ENCODE results near the gene TAF1C. TPM values are rescaled to one million over a fixed set of nuclear protein-coding genes. Genes with fewer than 3 reads are reported as not detected.

TAF1C gene
- total and polyA plus RNA-seq, 9 of the 15 experiments (the other 6 are each of a cell fraction or from before 2014, with no cell fraction given): 1.5 to 74.8 (median 21.0) TPM

DNA sequence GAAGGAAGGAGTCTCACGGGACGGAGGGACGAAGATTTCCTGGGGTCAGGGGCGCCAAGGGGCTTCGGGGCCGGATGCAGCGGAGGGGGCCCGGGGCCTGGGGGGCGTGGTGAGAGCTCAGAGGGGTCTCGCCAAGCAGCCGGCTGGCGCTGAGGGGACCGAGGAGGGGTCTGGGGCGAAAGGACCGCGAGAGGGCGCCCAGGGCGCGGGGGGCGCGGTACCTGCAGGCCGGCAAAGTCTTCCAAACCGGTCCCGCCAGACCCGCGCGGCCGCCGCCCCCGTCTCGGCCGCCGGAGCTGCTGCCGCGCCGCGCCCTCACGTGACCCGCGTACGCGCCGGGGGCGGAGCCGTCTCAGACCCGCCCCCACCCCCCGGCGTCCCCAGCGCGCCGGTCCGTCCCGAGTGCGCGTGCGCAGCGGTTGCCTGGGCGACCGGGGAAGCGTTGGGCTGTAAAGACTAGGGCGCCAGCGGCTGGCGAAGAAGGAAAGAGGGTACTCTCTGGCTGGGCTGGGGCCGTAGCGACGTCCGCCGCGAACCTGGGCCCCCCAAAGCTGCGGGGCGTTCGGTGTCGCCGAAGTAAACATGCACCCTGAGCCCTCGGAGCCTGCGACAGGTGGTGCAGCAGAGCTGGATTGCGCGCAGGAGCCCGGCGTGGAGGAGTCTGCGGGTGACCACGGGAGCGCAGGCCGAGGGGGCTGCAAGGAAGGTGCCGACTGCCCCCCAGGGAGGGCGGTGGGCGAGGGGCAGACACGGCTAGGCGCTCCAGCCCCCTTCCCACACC lies 41.8 kb downstream of the TAF1C start, which contains the start of the genes DNAAF1 and HSDL1 (continued):
- TF ChIP-seq PTRF (tag; IDR thresholded peaks at IDR 0.05) (no peak), ZBTB7A (IDR thresholded peaks at IDR 0.05; ENCODE audit: borderline replicate concordance, control insufficient read depth, low read depth, low read length) (peak; percentile 97), U2AF1 (optimal IDR thresholded peaks at IDR 0.05; ENCODE audit: low read depth, low read length) (no peak), ERF (CRISPR knock-in tag; IDR thresholded peaks at IDR 0.05) (0 out of 2 replicates have a peak, but pooled peaks have one; percentile 6), ZNF436 (CRISPR knock-in tag; IDR thresholded peaks at IDR 0.05) (no peak), SAFB (IDR thresholded peaks at IDR 0.05; ENCODE audit: borderline replicate concordance, low read depth, low read length) (no peak), ZC3H4 (CRISPR knock-in tag; IDR thresholded peaks at IDR 0.05; ENCODE audit: borderline replicate concordance) (no peak), PHTF2 (CRISPR knock-in tag; IDR thresholded peaks at IDR 0.05) (no peak), RFX5 (IDR thresholded peaks at IDR 0.05; ENCODE audit: low read depth, low read length) (no peak), NFIX (CRISPR knock-in tag; IDR thresholded peaks at IDR 0.05; ENCODE audit: low read depth) (no peak), ZZZ3 (IDR thresholded peaks at IDR 0.05) (no peak), HNRNPLL (IDR thresholded peaks at IDR 0.05; ENCODE audit: low read depth, low read length, poor library complexity, severe bottlenecking) (peak; percentile 34), MCM7 (IDR thresholded peaks at IDR 0.05) (no peak), RHOXF2B (CRISPR knock-in tag; conservative IDR thresholded peaks at IDR 0.05) (no peak), TCF7L2 (IDR thresholded peaks at IDR 0.05; ENCODE audit: low read depth, low read length) (no peak), ZNF77 (CRISPR knock-in tag; IDR thresholded peaks at IDR 0.05) (no peak), RBM25 (IDR thresholded peaks at IDR 0.05; ENCODE audit: low read depth, low read length, severe bottlenecking) (no peak), EZH2 (IDR thresholded peaks at IDR 0.05; ENCODE audit: borderline replicate concordance, low read depth, low read length) (no peak), GATAD2B (IDR thresholded peaks at IDR 0.05; ENCODE audit: borderline replicate concordance) (peak; percentile 68), TAF15 (IDR thresholded peaks at IDR 0.05; ENCODE audit: low read depth, low read length) (no peak), DPF2 (IDR thresholded peaks at IDR 0.05) (no peak), ZC3H11A (IDR thresholded peaks at IDR 0.05; ENCODE audit: low read depth, low read length) (no peak)
- TF ChIP-seq, protein P1, sequence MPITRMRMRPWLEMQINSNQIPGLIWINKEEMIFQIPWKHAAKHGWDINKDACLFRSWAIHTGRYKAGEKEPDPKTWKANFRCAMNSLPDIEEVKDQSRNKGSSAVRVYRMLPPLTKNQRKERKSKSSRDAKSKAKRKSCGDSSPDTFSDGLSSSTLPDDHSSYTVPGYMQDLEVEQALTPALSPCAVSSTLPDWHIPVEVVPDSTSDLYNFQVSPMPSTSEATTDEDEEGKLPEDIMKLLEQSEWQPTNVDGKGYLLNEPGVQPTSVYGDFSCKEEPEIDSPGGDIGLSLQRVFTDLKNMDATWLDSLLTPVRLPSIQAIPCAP (CRISPR knock-in tag; IDR thresholded peaks at IDR 0.05; ENCODE audit: borderline replicate concordance): no peak
- TF ChIP-seq, protein P2, sequence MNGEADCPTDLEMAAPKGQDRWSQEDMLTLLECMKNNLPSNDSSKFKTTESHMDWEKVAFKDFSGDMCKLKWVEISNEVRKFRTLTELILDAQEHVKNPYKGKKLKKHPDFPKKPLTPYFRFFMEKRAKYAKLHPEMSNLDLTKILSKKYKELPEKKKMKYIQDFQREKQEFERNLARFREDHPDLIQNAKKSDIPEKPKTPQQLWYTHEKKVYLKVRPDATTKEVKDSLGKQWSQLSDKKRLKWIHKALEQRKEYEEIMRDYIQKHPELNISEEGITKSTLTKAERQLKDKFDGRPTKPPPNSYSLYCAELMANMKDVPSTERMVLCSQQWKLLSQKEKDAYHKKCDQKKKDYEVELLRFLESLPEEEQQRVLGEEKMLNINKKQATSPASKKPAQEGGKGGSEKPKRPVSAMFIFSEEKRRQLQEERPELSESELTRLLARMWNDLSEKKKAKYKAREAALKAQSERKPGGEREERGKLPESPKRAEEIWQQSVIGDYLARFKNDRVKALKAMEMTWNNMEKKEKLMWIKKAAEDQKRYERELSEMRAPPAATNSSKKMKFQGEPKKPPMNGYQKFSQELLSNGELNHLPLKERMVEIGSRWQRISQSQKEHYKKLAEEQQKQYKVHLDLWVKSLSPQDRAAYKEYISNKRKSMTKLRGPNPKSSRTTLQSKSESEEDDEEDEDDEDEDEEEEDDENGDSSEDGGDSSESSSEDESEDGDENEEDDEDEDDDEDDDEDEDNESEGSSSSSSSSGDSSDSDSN (IDR thresholded peaks at IDR 0.05; ENCODE audit: borderline replicate concordance in 1 of 2, low read depth in 2 of 2, low read length in 2 of 2): no peak
- TF ChIP-seq, protein P3, sequence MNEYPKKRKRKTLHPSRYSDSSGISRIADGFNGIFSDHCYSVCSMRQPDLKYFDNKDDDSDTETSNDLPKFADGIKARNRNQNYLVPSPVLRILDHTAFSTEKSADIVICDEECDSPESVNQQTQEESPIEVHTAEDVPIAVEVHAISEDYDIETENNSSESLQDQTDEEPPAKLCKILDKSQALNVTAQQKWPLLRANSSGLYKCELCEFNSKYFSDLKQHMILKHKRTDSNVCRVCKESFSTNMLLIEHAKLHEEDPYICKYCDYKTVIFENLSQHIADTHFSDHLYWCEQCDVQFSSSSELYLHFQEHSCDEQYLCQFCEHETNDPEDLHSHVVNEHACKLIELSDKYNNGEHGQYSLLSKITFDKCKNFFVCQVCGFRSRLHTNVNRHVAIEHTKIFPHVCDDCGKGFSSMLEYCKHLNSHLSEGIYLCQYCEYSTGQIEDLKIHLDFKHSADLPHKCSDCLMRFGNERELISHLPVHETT (CRISPR knock-in tag; conservative IDR thresholded peaks at IDR 0.05 in 1 of 2, IDR thresholded peaks at IDR 0.05 in 1 of 2): peak in 1 of 2 experiments; percentile 81; a peak in 2 of 4 replicates
